Measurements from ENCODE around the gene RWDD2A.

GRCh38 chr6:83188501-83188900 lies 4.7 kb upstream of the RWDD2A start:
- no peak for TF ChIP-seq CTCF (IDR thresholded peaks at IDR 0.05)
- TF ChIP-seq POLR2A (IDR thresholded peaks at IDR 0.05) = no peak

Measured in ovary (tissue), 3 donors.